GM20431 (cell line): ENCODE results near the gene CCNY.

Experiments used
- in situ Hi-C: fragments of 300-500 bp; cut with MseI, MboI; formaldehyde crosslinking; loops from one replicate; pipeline ENCODE4 v1.15.0; 2020; ENCODE audit warnings: low sequenced_read_pairs; ENCODE audit not compliant: unreplicated experiment

The CCNY gene

GRCh38 chr10:35331894-35332640 lies 4.2 kb upstream of the CCNY start:
- in situ Hi-C loops, result no loop called here

- in situ Hi-C loops, result no loop called here
Measured at GRCh38 chr10:35334297-35334696, 2.0 kb upstream of the CCNY start.

GRCh38 chr10:35335133-35336083 lies 901 bp upstream of the CCNY start:
- in situ Hi-C loops, result no loop called here

- in situ Hi-C loops, result no loop called here
Measured at GRCh38 chr10:35336921-35337823, 863 bp downstream of the CCNY start.

- in situ Hi-C loops, result no loop called here
Measured at GRCh38 chr10:35339942-35340341, 3.6 kb downstream of the CCNY start.

- in situ Hi-C loops, result no loop called here
Measured at GRCh38 chr10:35340975-35341374, 4.7 kb downstream of the CCNY start.

- in situ Hi-C loops, result no loop called here
Measured at GRCh38 chr10:35341521-35341920, 5.2 kb downstream of the CCNY start.

GRCh38 chr10:35342183-35342753 lies 6.0 kb downstream of the CCNY start:
- in situ Hi-C loops, result no loop called here

GRCh38 chr10:35343739-35344138 lies 7.4 kb downstream of the CCNY start:
- in situ Hi-C loops, result no loop called here

GRCh38 chr10:35345383-35345742 lies 9.1 kb downstream of the CCNY start:
- in situ Hi-C loops, result no loop called here

- in situ Hi-C loops, result no loop called here
Measured at GRCh38 chr10:35346248-35346647, 9.9 kb downstream of the CCNY start.

GRCh38 chr10:35347121-35347562 lies 10.8 kb downstream of the CCNY start:
- in situ Hi-C loops, result no loop called here

- in situ Hi-C loops, result no loop called here
Measured at GRCh38 chr10:35347899-35348608, 11.7 kb downstream of the CCNY start.

GRCh38 chr10:35348609-35349388 lies 12.5 kb downstream of the CCNY start:
- in situ Hi-C loops, result no loop called here

GRCh38 chr10:35349389-35349915 lies 13.1 kb downstream of the CCNY start:
- in situ Hi-C loops, result no loop called here

GRCh38 chr10:35351021-35351420 lies 14.7 kb downstream of the CCNY start:
- in situ Hi-C loops, result no loop called here

GRCh38 chr10:35352097-35352496 lies 15.8 kb downstream of the CCNY start:
- in situ Hi-C loops, result no loop called here

GRCh38 chr10:35352512-35352911 lies 16.2 kb downstream of the CCNY start:
- in situ Hi-C loops, result no loop called here
